Endothelial cell (in vitro differentiated cells): ENCODE measurements around the gene RGS6. TPM values are rescaled to one million over a fixed set of nuclear protein-coding genes. Genes with fewer than 3 reads are reported as not detected.

Source experiments
- DNase-seq: peaks from one replicate; pipeline ENCODE4 v3.0.0; 2021; ENCODE audit warnings: low spot score
- H3K27ac Mint-ChIP-seq: one replicate; pipeline ENCODE4 v1.8.0; 2021; ENCODE audit warnings: mixed read lengths, inconsistent platforms; ENCODE audit not compliant: unreplicated experiment
- H3K27me3 Mint-ChIP-seq: one replicate; pipeline ENCODE4 v1.8.0; 2021; ENCODE audit warnings: mild to moderate bottlenecking, moderate library complexity, mixed read lengths, inconsistent platforms; ENCODE audit not compliant: unreplicated experiment
- H3K36me3 Mint-ChIP-seq: one replicate; pipeline ENCODE4 v1.8.0; 2021; ENCODE audit warnings: mild to moderate bottlenecking, low read depth, mixed read lengths, inconsistent platforms; ENCODE audit not compliant: unreplicated experiment
- H3K4me1 Mint-ChIP-seq: one replicate; pipeline ENCODE4 v1.8.0; 2021; ENCODE audit warnings: mild to moderate bottlenecking, mixed read lengths, inconsistent platforms; ENCODE audit not compliant: unreplicated experiment
- H3K4me3 Mint-ChIP-seq: one replicate; pipeline ENCODE4 v1.8.0; 2021; ENCODE audit warnings: mild to moderate bottlenecking, mixed read lengths, inconsistent platforms; ENCODE audit not compliant: unreplicated experiment
- H3K9me3 Mint-ChIP-seq: one replicate; pipeline ENCODE4 v1.8.0; 2021; ENCODE audit warnings: mixed read lengths, inconsistent platforms; ENCODE audit not compliant: unreplicated experiment
- total RNA-seq: library from RNA; stranded (reverse); fragmentation: NEBNext Ultra II Directional; extraction: Animal tissue kit (Norgen Biotek cat#: 25700); gene quantifications from one replicate; pipeline ENCODE4 v1.2.1, GENCODE V29; 2021; ENCODE audit not compliant: unreplicated experiment
- TF ChIP-seq, protein P1 (sequence below): fragments of 200-600 bp; sonication (generic); IDR thresholded peaks from one replicate; pipeline ENCODE4 v1.5.0; 2021; ENCODE audit warnings: antibody characterized with exemption; ENCODE audit not compliant: unreplicated experiment

RGS6 gene
- total RNA-seq, 1 donor from 2014 or later, result 15.7 TPM

DNA sequence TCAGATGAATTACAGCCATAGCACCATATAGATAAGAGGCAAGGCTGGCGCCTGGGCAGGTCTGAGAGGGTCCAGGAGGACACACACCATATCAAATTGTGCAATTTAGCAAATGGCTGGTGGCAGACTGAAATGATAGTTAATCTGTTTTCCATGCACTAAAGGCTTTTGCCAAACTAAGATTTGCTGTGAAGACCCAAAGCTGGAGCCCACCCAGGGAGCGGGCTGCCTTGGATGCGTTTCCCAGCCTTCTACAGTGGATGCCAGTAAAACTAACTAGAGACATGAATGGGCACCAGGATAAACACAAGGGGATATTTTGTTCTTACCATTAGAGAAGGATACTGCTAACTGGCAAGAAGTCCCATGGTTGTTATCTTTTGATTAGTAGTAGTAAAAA, 486.6 kb downstream of the RGS6 start:
- DNase-seq, result no peak
- Mint-ChIP-seq H3K27me3 (peaks cover 6% of the 10 kb centered on the region), H3K36me3 (peaks cover 7% of the 10 kb centered on the region), H3K4me1 (peaks cover 7% of the 10 kb centered on the region), H3K27ac (no peak overlapping the region), H3K9me3 (no peaks in the 10 kb centered on the region), H3K4me3 (no peak overlapping the region)
- TF ChIP-seq, protein P1, sequence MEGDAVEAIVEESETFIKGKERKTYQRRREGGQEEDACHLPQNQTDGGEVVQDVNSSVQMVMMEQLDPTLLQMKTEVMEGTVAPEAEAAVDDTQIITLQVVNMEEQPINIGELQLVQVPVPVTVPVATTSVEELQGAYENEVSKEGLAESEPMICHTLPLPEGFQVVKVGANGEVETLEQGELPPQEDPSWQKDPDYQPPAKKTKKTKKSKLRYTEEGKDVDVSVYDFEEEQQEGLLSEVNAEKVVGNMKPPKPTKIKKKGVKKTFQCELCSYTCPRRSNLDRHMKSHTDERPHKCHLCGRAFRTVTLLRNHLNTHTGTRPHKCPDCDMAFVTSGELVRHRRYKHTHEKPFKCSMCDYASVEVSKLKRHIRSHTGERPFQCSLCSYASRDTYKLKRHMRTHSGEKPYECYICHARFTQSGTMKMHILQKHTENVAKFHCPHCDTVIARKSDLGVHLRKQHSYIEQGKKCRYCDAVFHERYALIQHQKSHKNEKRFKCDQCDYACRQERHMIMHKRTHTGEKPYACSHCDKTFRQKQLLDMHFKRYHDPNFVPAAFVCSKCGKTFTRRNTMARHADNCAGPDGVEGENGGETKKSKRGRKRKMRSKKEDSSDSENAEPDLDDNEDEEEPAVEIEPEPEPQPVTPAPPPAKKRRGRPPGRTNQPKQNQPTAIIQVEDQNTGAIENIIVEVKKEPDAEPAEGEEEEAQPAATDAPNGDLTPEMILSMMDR, result no peak

- TF ChIP-seq, protein P1, result no peak
- no peak overlapping the region for H3K27ac Mint-ChIP-seq
- no peak for DNase-seq
- H3K27me3 Mint-ChIP-seq, result peaks cover 6% of the 10 kb centered on the region
- H3K4me1 Mint-ChIP-seq, result peaks cover 7% of the 10 kb centered on the region
- no peaks in the 10 kb centered on the region for H3K9me3 Mint-ChIP-seq
- no peak overlapping the region for H3K4me3 Mint-ChIP-seq
- H3K36me3 Mint-ChIP-seq, result peaks cover 7% of the 10 kb centered on the region
Measured at GRCh38 chr14:72419226-72419775, 487.1 kb downstream of the RGS6 start.

DNA sequence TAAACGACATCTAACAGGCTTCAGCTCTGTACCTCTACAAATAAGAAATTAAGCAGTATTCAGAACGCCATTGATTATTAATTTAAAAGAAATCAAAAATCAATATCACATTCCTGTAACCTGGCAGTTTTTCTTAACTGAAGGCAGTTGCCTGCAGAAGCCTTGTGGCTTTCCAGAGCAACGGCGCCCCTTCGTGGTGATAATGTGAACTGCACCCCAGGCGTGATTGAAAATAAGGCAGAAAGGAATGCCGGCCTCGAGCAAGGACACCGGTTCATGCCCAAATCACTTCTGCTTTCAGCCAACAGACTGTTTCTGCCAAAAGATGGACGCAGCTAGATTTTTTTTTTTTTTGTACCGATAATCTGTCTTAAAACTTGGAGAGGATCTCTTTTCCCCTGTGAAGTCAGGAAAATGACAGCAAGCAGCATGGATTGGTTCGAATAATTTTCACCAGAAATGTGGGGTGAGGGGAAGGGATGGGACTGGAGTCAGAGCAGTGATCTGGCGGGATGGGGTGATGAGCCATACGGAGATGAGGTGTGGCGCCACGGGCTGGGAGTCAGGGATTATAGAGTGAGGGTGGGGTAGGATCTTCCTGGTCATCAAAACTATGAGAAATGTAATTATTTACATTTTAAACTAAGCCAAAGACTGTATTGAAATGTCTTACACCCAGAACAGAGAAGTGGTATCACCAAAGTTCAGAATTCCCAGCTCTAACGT, 488.7 kb downstream of the RGS6 start:
- Mint-ChIP-seq H3K9me3 (no peaks in the 10 kb centered on the region), H3K36me3 (peaks cover 7% of the 10 kb centered on the region), H3K27me3 (peaks cover 3% of the 10 kb centered on the region), H3K4me3 (no peak overlapping the region), H3K27ac (no peak overlapping the region), H3K4me1 (peaks cover 7% of the 10 kb centered on the region)
- TF ChIP-seq, protein P1, result peak; percentile 100
- DNase-seq, result peak; percentile 96

GRCh38 chr14:72423957-72424356, 491.7 kb downstream of the RGS6 start:
- H3K27me3 Mint-ChIP-seq, result peaks cover 3% of the 10 kb centered on the region
- H3K36me3 Mint-ChIP-seq, result peaks cover 4% of the 10 kb centered on the region
- no peak overlapping the region for H3K27ac Mint-ChIP-seq
- no peak for DNase-seq
- TF ChIP-seq, protein P1, result no peak
- H3K4me3 Mint-ChIP-seq, result no peak overlapping the region
- no peaks in the 10 kb centered on the region for H3K9me3 Mint-ChIP-seq
- H3K4me1 Mint-ChIP-seq, result peaks cover 2% of the 10 kb centered on the region

- no peaks in the 10 kb centered on the region for H3K9me3 Mint-ChIP-seq
Measured at GRCh38 chr14:72430457-72430856, 498.2 kb downstream of the RGS6 start.

More at GRCh38 chr14:72430457-72430856, 498.2 kb downstream of the RGS6 start:
- Mint-ChIP-seq H3K4me1 (no peaks in the 10 kb centered on the region), H3K36me3 (no peaks in the 10 kb centered on the region), H3K4me3 (no peak overlapping the region), H3K27me3 (peaks cover 1% of the 10 kb centered on the region), H3K27ac (no peak overlapping the region)
- TF ChIP-seq, protein P1, result no peak
- no peak for DNase-seq
